ENCODE measurements around the gene ADD2.

The ADD2 gene

GRCh38 chr2:70670202-70670601 is 97.8 kb downstream of the ADD2 start:
- TF ChIP-seq CSRNP3 (CRISPR knock-in tag; IDR thresholded peaks at IDR 0.05) (no peak), OSR1 (CRISPR knock-in tag; IDR thresholded peaks at IDR 0.05) (no peak), BACH2 (CRISPR knock-in tag; IDR thresholded peaks at IDR 0.05; ENCODE audit: borderline replicate concordance) (no peak), TSHZ2 (CRISPR knock-in tag; IDR thresholded peaks at IDR 0.05) (no peak), PPARA (CRISPR knock-in tag; IDR thresholded peaks at IDR 0.05; ENCODE audit: borderline replicate concordance) (no peak), ZNF565 (CRISPR knock-in tag; conservative IDR thresholded peaks at IDR 0.05; ENCODE audit: low read depth) (no peak)
- TF ChIP-seq, protein P1, sequence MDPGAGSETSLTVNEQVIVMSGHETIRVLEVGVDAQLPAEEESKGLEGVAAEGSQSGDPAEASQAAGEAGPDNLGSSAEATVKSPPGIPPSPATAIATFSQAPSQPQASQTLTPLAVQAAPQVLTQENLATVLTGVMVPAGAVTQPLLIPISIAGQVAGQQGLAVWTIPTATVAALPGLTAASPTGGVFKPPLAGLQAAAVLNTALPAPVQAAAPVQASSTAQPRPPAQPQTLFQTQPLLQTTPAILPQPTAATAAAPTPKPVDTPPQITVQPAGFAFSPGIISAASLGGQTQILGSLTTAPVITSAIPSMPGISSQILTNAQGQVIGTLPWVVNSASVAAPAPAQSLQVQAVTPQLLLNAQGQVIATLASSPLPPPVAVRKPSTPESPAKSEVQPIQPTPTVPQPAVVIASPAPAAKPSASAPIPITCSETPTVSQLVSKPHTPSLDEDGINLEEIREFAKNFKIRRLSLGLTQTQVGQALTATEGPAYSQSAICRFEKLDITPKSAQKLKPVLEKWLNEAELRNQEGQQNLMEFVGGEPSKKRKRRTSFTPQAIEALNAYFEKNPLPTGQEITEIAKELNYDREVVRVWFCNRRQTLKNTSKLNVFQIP (CRISPR knock-in tag; IDR thresholded peaks at IDR 0.05; ENCODE audit: borderline replicate concordance, low read depth) = no peak
- TF ChIP-seq, protein P2, sequence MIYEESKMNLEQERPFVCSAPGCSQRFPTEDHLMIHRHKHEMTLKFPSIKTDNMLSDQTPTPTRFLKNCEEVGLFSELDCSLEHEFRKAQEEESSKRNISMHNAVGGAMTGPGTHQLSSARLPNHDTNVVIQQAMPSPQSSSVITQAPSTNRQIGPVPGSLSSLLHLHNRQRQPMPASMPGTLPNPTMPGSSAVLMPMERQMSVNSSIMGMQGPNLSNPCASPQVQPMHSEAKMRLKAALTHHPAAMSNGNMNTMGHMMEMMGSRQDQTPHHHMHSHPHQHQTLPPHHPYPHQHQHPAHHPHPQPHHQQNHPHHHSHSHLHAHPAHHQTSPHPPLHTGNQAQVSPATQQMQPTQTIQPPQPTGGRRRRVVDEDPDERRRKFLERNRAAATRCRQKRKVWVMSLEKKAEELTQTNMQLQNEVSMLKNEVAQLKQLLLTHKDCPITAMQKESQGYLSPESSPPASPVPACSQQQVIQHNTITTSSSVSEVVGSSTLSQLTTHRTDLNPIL (CRISPR knock-in tag; IDR thresholded peaks at IDR 0.05; ENCODE audit: low read depth) = no peak
- TF ChIP-seq, protein P3, sequence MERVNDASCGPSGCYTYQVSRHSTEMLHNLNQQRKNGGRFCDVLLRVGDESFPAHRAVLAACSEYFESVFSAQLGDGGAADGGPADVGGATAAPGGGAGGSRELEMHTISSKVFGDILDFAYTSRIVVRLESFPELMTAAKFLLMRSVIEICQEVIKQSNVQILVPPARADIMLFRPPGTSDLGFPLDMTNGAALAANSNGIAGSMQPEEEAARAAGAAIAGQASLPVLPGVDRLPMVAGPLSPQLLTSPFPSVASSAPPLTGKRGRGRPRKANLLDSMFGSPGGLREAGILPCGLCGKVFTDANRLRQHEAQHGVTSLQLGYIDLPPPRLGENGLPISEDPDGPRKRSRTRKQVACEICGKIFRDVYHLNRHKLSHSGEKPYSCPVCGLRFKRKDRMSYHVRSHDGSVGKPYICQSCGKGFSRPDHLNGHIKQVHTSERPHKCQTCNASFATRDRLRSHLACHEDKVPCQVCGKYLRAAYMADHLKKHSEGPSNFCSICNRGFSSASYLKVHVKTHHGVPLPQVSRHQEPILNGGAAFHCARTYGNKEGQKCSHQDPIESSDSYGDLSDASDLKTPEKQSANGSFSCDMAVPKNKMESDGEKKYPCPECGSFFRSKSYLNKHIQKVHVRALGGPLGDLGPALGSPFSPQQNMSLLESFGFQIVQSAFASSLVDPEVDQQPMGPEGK (CRISPR knock-in tag; IDR thresholded peaks at IDR 0.05; ENCODE audit: borderline replicate concordance) = no peak

GRCh38 chr2:70668911-70669310 is 99.1 kb downstream of the ADD2 start:
- no peak for ATAC-seq
- no peak for TF ChIP-seq TSHZ2 (CRISPR knock-in tag; IDR thresholded peaks at IDR 0.05)
- TF ChIP-seq TOX (CRISPR knock-in tag; IDR thresholded peaks at IDR 0.05; ENCODE audit: borderline replicate concordance) = no peak
- no peak for TF ChIP-seq ESRRG (CRISPR knock-in tag; IDR thresholded peaks at IDR 0.05)
- TF ChIP-seq OSR1 (CRISPR knock-in tag; IDR thresholded peaks at IDR 0.05) = no peak
- no peak for TF ChIP-seq TCF4 (CRISPR knock-in tag; IDR thresholded peaks at IDR 0.05; ENCODE audit: borderline replicate concordance)
- TF ChIP-seq PPARA (CRISPR knock-in tag; IDR thresholded peaks at IDR 0.05; ENCODE audit: borderline replicate concordance) = no peak
- TF ChIP-seq, protein P3 (CRISPR knock-in tag; IDR thresholded peaks at IDR 0.05; ENCODE audit: borderline replicate concordance) = no peak
- TF ChIP-seq ARNTL (CRISPR knock-in tag; IDR thresholded peaks at IDR 0.05; ENCODE audit: borderline replicate concordance, low read depth) = no peak
- TF ChIP-seq, protein P1 (CRISPR knock-in tag; IDR thresholded peaks at IDR 0.05; ENCODE audit: borderline replicate concordance, low read depth) = no peak
- no peak for TF ChIP-seq CSDC2 (CRISPR knock-in tag; IDR thresholded peaks at IDR 0.05)
- no peak for TF ChIP-seq CSRNP3 (CRISPR knock-in tag; IDR thresholded peaks at IDR 0.05)
- TF ChIP-seq, protein P2 (CRISPR knock-in tag; IDR thresholded peaks at IDR 0.05; ENCODE audit: low read depth) = no peak
- no peak for TF ChIP-seq BACH2 (CRISPR knock-in tag; IDR thresholded peaks at IDR 0.05; ENCODE audit: borderline replicate concordance)
- no peak for TF ChIP-seq ISL1 (CRISPR knock-in tag; IDR thresholded peaks at IDR 0.05)
- no peak for TF ChIP-seq ZNF8 (CRISPR knock-in tag; IDR thresholded peaks at IDR 0.05)
- no peak for TF ChIP-seq ZNF565 (CRISPR knock-in tag; conservative IDR thresholded peaks at IDR 0.05; ENCODE audit: low read depth)

More at GRCh38 chr2:70670202-70670601, 97.8 kb downstream of the ADD2 start:
- ATAC-seq = no peak

Measured in SK-N-SH treated with all-trans-retinoic acid at 6 μM for 48 hours (cell line).